HUES6 (cell line): Measurements from ENCODE around the gene PURB.
A peak's percentile ranks its signal among the peaks of the same experiment; 100 is the strongest.
"Not testable (repeated sequence)": the region's sequence is repeated elsewhere in the genome, so short reads cannot be mapped to it uniquely, and the experiment has no call there.

Source experiments
- H3K27ac ChIP-seq: 2 replicates; pipeline ENCODE4 v1.7.0; 2013; ENCODE audit warnings: low read depth, mild to moderate bottlenecking, low read length, inconsistent platforms
- H3K27me3 ChIP-seq: 2 replicates; pipeline ENCODE4 v1.6.1; 2013; ENCODE audit warnings: low read length; ENCODE audit not compliant: control insufficient read depth, insufficient read depth
- H3K36me3 ChIP-seq: 2 replicates; pipeline ENCODE4 v1.6.1; 2013; ENCODE audit warnings: low read length; ENCODE audit not compliant: control insufficient read depth, insufficient read depth
- H3K4me1 ChIP-seq: 2 replicates; pipeline ENCODE4 v1.6.1; 2013; ENCODE audit warnings: low read length; ENCODE audit not compliant: control insufficient read depth, insufficient read depth
- H3K4me3 ChIP-seq: 2 replicates; pipeline ENCODE4 v1.5.1; 2013; ENCODE audit warnings: low read depth, low read length
- H3K9ac ChIP-seq: one replicate; pipeline ENCODE4 v1.6.1; 2013; ENCODE audit warnings: mild to moderate bottlenecking, low read length
- H3K9me3 ChIP-seq: 2 replicates; pipeline ENCODE4 v1.6.1; 2013; ENCODE audit warnings: low read depth, low read length; ENCODE audit not compliant: control insufficient read depth, insufficient read depth

PURB gene

DNA sequence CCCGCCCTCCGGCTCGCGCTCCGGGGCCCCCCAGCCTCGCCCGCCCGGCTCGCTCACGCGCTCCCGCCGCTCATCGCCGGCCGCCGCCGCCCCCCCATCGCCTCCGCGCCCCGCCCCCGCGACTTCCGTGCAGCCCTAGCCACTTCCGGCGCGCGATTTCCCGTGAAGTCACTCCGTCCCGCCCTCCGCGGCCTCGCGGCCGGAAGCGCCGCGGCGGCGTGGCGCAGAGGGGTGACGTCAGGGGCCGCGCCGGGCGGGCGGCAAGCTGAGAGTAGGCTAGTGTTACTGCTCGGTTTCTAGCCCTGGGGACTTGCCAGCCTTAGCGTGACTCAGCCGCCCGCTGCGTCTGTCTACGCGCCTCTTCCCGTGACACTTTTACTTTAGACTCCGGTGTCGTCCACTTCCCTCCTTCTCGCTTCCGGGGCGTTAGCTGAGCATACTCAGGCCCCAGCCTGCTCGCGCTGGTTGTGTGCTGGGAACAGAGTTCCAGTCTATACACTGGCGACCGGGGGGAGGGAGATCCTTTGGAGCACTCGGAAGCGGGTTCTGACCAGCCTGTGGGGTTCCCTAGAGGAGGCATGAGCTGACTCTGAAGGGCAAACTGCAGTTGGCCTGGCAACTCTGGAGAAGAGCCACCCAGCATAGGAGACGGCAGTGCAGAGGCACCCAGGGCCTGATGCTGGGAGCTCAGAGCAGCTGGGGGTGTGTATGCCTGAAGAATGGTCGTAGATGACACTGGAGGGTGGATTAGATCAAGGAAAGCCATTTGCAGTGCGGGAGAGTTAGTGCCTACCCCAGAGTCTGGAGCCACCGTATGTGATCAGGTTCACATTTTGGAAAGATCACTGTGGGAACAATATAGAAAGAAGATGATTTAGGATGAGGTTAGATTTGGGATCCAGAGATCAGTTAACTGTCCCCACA, at the start of gene PURB:
PURB (minus strand) TSS at position 137 of the 924 bp plus-strand sequence. CDS start 182 bp downstream, outside the sequence.
- H3K27ac ChIP-seq: peak within 1 kb of the TSS; percentile 92
- H3K9ac ChIP-seq: peak within 1 kb of the TSS; percentile 99
- H3K36me3 ChIP-seq: peaks cover 18% of the 10 kb centered on the region
- peak within 1 kb of the TSS; percentile 96 for H3K4me3 ChIP-seq
- no peaks in the 10 kb centered on the region for H3K27me3 ChIP-seq
- no peaks in the 10 kb centered on the region for H3K9me3 ChIP-seq
- H3K4me1 ChIP-seq: peaks cover 30% of the 10 kb centered on the region; the same call in 1 of the 2 replicates

DNA sequence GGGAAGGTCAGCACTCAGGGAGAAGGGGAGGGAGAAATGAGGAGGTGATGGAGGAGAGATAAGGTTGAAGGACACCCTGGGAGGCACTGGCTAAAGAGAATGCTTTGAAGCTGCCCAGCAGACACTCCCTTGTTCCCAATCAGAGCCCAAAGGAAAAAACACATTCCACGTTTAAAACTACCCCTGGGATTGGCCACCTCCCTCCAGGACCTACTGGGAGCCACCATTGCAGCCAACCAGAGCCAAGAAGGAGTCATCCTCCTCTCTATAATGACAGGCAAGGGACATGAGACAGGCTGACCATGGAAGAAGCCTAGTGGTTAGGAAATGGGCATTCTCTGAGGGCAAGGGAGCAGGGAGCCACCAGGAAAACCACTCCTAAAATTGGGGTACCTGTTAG, 49.7 kb upstream of the PURB start:
- Histone ChIP-seq H3K27ac (no peak overlapping the region), H3K4me3 (no peak overlapping the region), H3K9ac (no peak overlapping the region), H3K9me3 (no peaks in the 10 kb centered on the region), H3K27me3 (peaks cover 3% of the 10 kb centered on the region; the same call in 1 of the 2 replicates), H3K36me3 (no peaks in the 10 kb centered on the region), H3K4me1 (no peaks in the 10 kb centered on the region)

DNA sequence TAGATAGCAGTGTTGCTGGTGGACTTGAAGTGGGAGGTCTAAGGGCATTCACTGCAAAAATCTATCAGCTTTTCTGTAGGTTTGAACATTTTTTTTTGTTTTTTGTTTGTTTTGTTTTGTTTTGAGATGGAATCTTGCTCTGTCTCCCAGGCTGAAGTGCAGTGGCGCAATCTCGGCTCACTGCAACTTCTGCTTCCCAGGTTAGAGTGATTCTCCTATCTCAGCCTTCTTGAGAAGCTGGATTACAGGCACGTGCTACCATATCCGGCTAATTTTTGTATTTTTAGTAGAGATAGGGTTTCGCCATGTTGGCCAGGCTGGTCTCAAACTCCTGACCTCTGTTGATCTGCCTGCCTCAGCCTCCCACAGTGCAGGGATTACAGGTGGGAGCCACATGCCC, 49.2 kb upstream of the PURB start:
- not testable (repeated sequence) for H3K4me1 ChIP-seq, H3K27me3 ChIP-seq, H3K36me3 ChIP-seq, H3K4me3 ChIP-seq, H3K9me3 ChIP-seq, H3K9ac ChIP-seq, H3K27ac ChIP-seq

DNA sequence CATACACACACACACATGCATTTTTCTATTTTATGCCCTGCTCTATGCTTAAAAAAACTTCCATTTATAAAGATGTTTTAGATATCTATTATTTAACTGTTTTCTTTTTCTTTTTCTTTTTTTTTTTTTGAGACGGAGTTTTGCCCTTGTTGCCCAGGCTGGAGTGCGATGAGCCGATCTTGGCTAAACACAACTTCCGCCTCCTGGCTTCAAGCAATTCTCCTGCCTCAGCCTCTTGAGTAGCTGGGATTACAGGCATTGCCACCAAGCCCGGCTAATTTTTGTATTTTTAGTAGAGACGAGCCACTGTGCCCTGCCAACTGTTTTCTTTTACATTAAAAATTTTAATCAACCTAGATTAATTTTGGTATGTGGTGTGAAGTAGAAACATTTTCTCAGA, 45.6 kb upstream of the PURB start:
- Histone ChIP-seq H3K9me3 (no peaks in the 10 kb centered on the region), H3K36me3 (no peaks in the 10 kb centered on the region), H3K9ac (no peak overlapping the region)

DNA sequence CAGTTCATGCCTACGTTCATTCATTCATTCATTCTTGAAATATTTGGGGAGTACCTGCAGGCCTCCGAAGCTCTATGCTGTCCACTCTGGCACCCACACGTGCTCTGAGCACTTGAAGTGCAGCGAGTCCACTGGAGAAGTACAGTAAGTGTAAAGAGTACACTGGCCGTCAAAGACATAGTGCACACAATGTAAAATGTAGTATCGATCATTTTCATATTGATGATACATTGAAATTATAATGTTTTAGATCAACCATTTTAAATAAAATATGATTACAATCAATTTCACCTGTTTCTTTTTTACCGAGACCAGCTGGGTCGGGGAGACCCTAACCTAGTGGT, 37.0 kb upstream of the PURB start:
- Histone ChIP-seq H3K36me3 (no peaks in the 10 kb centered on the region), H3K9me3 (peaks cover 4% of the 10 kb centered on the region), H3K9ac (no peak overlapping the region), H3K4me3 (no peak overlapping the region), H3K27ac (no peak overlapping the region), H3K4me1 (no peaks in the 10 kb centered on the region), H3K27me3 (no peaks in the 10 kb centered on the region; the same call in 1 of the 2 replicates)

More for the DNA sequence above, 45.6 kb upstream of the PURB start:
- no peaks in the 10 kb centered on the region for H3K27me3 ChIP-seq
- no peak overlapping the region for H3K4me3 ChIP-seq
- no peak overlapping the region for H3K27ac ChIP-seq
- H3K4me1 ChIP-seq: no peaks in the 10 kb centered on the region

DNA sequence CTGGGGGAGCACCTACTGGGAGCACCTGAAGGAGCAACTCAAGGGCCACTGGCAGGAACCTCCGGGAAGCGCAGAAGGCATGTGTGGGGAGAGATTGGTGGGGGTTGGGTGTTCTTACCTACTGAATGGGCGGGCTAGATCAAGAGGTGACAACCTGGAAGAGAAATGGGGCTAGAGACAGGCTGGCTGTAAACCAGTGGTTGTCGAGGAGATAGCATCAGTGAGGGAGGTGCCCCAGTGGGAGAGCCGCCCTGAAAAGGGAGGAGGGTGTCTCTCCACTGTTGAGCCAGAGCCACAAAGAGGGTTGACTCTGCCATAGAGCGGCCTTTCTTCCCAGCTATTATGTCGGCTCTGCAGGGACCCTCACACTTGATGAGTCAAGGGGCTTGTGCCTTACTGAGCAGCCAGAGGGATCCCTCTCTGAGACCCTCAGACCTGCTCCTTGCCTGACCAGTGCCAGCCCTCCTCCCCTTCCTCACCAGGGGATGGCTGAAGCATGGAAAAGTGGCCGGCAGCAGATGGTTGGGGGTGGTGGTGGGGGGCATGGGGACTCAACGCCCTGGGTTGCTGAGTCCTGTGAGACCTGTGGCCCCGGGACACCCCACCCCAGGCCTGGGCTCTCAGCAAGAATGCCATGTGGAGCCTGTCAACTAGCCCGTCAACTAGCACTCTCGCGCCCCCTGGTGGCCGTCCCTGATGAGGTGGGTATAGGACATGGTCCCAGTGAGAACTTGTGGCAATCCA, 36.4 kb upstream of the PURB start:
- H3K4me3 ChIP-seq: no peak overlapping the region
- H3K27ac ChIP-seq: no peak overlapping the region
- H3K9ac ChIP-seq: no peak overlapping the region
- H3K27me3 ChIP-seq: no peaks in the 10 kb centered on the region; the same call in 1 of the 2 replicates
- H3K36me3 ChIP-seq: no peaks in the 10 kb centered on the region
- peaks cover 4% of the 10 kb centered on the region for H3K9me3 ChIP-seq
- no peaks in the 10 kb centered on the region for H3K4me1 ChIP-seq

DNA sequence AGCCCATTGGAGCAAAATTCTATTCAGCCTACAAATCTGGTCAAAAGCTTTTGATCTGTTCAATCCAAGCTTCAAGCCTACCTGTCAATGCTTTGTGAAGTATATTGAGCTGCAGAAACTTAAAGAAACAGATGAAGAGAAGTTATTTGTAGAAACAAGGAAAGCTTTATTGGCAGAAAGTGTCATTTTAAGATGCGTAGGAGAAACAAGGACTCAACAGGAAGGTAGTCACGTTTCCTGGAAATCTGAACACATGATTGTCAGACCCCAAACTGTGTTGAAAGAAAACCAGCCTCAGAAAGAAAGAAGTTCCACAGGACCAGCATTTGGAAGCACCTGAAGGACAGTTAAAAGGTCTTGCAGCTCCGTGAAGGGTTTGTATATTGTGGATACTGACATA, 34.8 kb upstream of the PURB start:
- Histone ChIP-seq H3K27ac (no peak overlapping the region), H3K9me3 (peaks cover 4% of the 10 kb centered on the region), H3K4me3 (no peak overlapping the region), H3K27me3 (no peaks in the 10 kb centered on the region; the same call in 1 of the 2 replicates), H3K4me1 (no peaks in the 10 kb centered on the region), H3K9ac (no peak overlapping the region), H3K36me3 (no peaks in the 10 kb centered on the region)

DNA sequence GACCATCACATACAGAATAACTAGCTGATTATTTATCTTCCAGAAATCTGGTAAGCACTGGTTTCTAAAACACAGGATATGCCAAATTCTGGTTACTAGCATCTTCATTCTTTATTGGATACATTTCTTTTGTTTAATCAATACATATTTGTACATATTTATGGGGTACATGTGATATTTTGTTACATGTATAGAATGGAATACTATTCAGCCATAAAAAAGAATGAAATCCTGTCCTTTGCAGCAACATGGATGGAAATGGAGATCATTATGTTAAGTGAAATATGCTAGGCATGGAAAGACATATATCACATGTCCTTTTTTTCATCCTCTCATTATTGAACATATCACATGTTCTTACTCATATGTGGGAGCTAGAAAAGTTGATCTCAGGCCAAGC, 32.7 kb upstream of the PURB start:
- H3K27ac ChIP-seq: no peak overlapping the region
- no peak overlapping the region for H3K4me3 ChIP-seq
- peaks cover 3% of the 10 kb centered on the region; the same call in 1 of the 2 replicates for H3K4me1 ChIP-seq
- H3K27me3 ChIP-seq: no peaks in the 10 kb centered on the region; the same call in 1 of the 2 replicates
- H3K9ac ChIP-seq: no peak overlapping the region
- H3K36me3 ChIP-seq: no peaks in the 10 kb centered on the region
- H3K9me3 ChIP-seq: peaks cover 4% of the 10 kb centered on the region

DNA sequence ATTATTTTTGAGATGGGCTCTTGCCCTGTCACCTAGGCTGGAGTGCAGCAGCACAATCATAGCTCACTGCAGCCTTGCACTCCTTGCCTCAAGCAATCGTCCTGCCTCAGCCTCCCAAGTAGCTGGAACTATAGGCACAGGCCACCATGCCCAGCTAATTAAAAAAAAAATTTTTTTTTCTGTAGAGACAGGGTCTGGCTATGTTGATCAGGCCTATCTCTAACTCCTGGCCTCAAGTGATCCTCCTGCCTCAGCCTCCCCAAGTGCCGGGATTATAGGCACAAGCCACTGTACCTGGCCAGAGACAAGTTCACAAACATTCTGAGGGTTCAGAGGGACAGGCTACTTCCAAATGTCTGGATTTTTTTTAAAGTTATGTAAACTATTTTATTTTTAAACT, 32.1 kb upstream of the PURB start:
- no peak overlapping the region for H3K27ac ChIP-seq
- H3K4me1 ChIP-seq: peaks cover 7% of the 10 kb centered on the region; the same call in 1 of the 2 replicates
- H3K9ac ChIP-seq: no peak overlapping the region
- H3K36me3 ChIP-seq: no peaks in the 10 kb centered on the region
- no peak overlapping the region for H3K4me3 ChIP-seq
- peaks cover 4% of the 10 kb centered on the region for H3K9me3 ChIP-seq
- no peaks in the 10 kb centered on the region; the same call in 1 of the 2 replicates for H3K27me3 ChIP-seq

DNA sequence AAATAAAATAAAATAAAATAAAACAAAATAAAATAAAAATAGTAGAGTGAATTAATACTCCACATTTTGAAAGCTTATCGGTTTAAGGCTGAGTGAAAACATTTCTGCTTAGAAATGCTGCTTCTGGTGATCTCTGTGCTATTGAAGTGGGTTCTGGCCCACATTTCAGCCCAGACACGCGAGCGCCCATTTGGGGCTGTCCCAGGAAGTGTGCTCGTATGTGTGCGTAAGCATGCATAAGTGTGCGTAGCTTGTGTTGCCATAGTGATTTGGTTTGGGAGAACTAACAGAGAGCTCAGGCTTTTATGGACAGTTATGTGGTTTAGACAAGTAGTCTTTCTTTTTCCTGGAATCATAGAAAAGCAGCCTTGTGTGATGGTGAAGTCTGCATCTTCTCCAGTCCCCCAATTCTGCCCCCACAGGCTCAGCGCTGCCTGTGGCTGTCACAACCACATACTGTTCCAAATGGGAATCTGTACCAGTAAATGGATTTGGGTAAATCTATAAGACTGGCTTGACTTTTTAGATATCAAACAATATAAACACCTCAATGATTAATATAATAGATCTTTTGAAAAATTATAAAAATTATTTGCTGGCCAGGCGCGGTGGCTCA, 29.8 kb upstream of the PURB start:
- Histone ChIP-seq H3K27me3 (no peaks in the 10 kb centered on the region; the same call in 1 of the 2 replicates), H3K9me3 (no peaks in the 10 kb centered on the region), H3K4me3 (no peak overlapping the region), H3K36me3 (no peaks in the 10 kb centered on the region), H3K4me1 (peaks cover 7% of the 10 kb centered on the region; the same call in 1 of the 2 replicates), H3K9ac (no peak overlapping the region), H3K27ac (no peak overlapping the region)
